ENCODE results near the gene RPL13A. TPM values are rescaled to one million over a fixed set of nuclear protein-coding genes. Genes with fewer than 3 reads are reported as not detected.

The RPL13A gene
- total RNA-seq, 2 donors from 2014 or later: 1,658 to 1,769 TPM

GRCh38 chr19:49496574-49497008, 9.2 kb downstream of the RPL13A start:
- intact Hi-C loops (cut with DNase I): no loop called here
- no peak for DNase-seq (ENCODE audit: low spot score)

- intact Hi-C loops (cut with DNase I): no loop called here
- DNase-seq (ENCODE audit: low spot score): peak; percentile 91
These were observed 9.8 kb downstream of the RPL13A start for GRCh38 chr19:49497047-49497788.

DNA sequence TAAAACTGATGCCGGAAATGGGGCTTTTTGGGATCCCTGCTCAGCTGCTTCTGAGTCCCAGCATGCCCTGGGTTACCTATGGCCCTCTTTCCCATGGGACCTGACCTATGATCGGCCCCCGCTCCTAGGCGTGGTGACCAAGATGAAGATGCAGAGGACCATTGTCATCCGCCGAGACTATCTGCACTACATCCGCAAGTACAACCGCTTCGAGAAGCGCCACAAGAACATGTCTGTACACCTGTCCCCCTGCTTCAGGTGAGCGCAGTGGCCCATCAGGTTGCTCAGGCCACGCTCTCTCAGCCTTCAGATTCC, 10.3 kb downstream of the RPL13A start:
- no peak for DNase-seq (ENCODE audit: low spot score)
- intact Hi-C loops (cut with DNase I): no loop called here

DNA sequence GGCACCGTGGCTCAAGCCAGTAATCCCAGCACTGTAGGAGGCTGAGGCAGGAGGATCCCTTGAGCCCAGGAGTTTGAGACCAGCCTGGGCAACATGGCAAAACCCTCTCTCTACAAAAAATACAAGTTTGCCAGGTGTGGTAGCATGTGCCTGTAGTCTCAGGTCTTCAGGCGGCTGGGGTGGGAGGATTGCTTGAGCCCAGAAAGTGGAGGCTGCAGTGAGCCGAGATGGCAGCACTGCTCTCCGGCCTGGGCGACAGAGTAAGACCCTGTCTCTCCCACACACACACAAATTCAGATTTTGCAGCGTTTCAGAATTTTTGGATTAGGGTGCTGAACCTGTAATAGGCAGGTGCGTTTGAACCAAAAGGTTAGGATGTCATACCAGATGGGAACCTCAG, 11.1 kb downstream of the RPL13A start:
- DNase-seq (ENCODE audit: low spot score): no peak
- intact Hi-C loops (cut with DNase I): no loop called here

DNA sequence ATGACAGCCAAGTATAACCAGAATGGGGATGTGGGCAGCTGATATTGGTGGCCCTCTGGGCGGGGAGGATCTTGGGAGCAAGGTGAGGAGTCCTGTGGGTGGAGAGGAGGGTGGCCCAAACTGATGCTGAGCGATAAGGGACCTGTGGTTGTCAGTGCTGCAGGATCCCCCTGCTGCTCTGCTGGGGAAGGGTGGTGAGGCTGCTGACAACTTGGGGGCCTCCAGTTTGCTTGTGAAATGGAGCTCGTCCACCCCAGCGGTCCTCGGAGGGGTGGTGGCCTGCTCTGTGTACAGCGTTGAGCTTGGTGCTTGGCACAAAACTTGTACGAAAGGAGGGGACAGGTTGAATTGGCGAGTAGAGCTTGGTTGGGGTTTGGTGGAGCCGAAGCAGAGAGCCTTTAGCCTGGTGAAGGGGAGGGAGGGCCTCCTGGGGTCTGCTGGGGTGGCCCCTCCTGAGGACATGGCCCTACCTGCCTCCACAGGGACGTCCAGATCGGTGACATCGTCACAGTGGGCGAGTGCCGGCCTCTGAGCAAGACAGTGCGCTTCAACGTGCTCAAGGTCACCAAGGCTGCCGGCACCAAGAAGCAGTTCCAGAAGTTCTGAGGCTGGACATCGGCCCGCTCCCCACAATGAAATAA, 11.7 kb downstream of the RPL13A start:
- intact Hi-C loops (cut with DNase I): no loop called here
- DNase-seq (ENCODE audit: low spot score): no peak

- intact Hi-C loops (cut with DNase I): no loop called here
- no peak for DNase-seq (ENCODE audit: low spot score)
These were observed 15.6 kb downstream of the RPL13A start for GRCh38 chr19:49502866-49503581.

GRCh38 chr19:49503582-49503962, 16.2 kb downstream of the RPL13A start:
- DNase-seq (ENCODE audit: low spot score): no peak
- intact Hi-C loops (cut with DNase I): no loop called here

- intact Hi-C loops (cut with DNase I): no loop called here
- no peak for DNase-seq (ENCODE audit: low spot score)
These were observed 19.2 kb downstream of the RPL13A start for GRCh38 chr19:49506575-49507105.

GRCh38 chr19:49507803-49508494, 20.5 kb downstream of the RPL13A start:
- intact Hi-C loops (cut with DNase I): no loop called here

GRCh38 chr19:49512970-49513745, 25.8 kb downstream of the RPL13A start:
- DNase-seq (ENCODE audit: low spot score): peak; percentile 87
- intact Hi-C loops (cut with DNase I): loop anchor here in 1 of 2 donors (10.0 kb wide), 1 partner anchor 152 kb away; the partner anchor contains the start of genes BCL2L12 and IRF3

More at GRCh38 chr19:49507803-49508494, 20.5 kb downstream of the RPL13A start:
- DNase-seq (ENCODE audit: low spot score): no peak

DNA sequence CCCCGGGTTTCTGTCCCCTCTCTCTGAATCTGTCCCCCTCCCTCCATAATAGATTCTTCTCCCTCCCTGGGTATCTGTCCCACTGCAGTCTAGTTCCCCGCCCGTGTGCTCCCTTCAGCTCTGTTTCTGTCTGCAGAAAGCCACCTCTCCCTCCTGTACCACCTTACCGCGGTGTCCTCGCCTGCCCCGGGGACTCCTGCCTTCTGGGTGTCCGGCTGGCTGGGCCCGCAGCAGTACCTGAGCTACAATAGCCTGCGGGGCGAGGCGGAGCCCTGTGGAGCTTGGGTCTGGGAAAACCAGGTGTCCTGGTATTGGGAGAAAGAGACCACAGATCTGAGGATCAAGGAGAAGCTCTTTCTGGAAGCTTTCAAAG, 26.3 kb downstream of the RPL13A start:
- DNase-seq (ENCODE audit: low spot score): no peak
- intact Hi-C loops (cut with DNase I): loop anchor here in 1 of 2 donors (10.0 kb wide), 1 partner anchor 151 kb away; the partner anchor contains the start of genes BCL2L12 and IRF3

DNA sequence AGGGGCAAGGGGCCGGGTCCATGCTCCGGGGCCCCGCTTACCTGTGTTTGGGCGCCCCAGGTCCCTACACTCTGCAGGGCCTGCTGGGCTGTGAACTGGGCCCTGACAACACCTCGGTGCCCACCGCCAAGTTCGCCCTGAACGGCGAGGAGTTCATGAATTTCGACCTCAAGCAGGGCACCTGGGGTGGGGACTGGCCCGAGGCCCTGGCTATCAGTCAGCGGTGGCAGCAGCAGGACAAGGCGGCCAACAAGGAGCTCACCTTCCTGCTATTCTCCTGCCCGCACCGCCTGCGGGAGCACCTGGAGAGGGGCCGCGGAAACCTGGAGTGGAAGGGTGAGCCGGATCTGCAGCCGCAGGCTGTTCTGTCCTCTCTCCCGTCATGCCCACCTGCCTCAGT, 26.7 kb downstream of the RPL13A start:
- intact Hi-C loops (cut with DNase I): loop anchor here in 1 of 2 donors (10.0 kb wide), 1 partner anchor 151 kb away; the partner anchor contains the start of genes BCL2L12 and IRF3
- no peak for DNase-seq (ENCODE audit: low spot score)

- DNase-seq (ENCODE audit: low spot score): peak; percentile 86
- intact Hi-C loops (cut with DNase I): loop anchor here in 1 of 2 donors (10.0 kb wide), 1 partner anchor 149 kb away; the partner anchor contains the start of genes BCL2L12 and IRF3
These were observed 28.4 kb downstream of the RPL13A start for GRCh38 chr19:49515767-49516166.

DNA sequence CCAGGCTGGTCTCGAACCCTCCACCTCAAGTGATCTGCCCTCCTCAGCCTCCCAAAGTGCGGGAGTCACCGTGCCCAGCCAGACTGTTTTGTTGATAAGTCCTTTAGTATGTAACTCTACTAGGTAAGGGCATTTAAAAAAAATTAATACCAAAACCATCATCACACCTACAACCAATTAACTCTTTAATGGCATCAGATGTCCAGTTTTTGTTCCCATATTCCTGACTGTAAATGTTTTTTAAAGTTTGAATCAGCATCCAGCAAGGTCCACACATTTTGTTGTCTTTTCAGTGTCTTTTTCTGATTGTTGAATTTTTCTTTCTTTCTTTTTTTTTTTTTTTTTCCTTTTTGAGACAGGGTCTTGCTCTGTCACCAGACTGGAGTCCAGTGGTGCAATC, 30.6 kb downstream of the RPL13A start:
- intact Hi-C loops (cut with DNase I): loop anchor here in 1 of 2 donors (10.0 kb wide), 1 partner anchor 147 kb away; the partner anchor contains the start of genes BCL2L12 and IRF3
- DNase-seq (ENCODE audit: low spot score): no peak

DNA sequence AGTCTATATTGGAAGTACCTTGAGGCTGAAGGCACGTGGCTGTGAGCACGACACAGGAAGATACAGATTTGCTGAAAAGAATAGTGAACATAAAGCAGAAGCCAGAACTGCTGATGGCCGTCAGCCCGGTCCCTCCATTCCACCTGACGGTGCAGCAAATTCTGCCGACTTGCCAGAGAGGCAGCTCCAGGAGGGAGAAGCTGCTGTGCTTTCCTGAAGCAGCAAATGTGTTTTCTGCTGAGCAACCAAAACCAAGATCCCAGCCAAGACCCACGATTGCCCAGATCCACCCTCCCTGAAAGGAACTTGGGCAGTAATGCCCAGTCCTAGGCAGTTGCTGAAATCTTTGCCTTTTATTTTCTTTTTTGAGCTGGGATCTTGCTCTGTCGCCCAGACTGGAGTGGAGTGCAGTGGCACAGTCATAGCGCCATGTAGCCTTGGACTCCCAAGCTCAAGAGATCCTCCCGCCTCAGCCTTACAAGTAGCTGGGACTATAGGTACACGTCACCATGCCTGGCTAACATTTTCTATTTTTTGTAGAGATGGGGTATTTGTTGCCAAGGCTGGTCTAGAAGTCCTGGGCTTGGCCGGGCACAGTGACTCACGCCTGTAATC, 33.4 kb downstream of the RPL13A start:
- no peak for DNase-seq (ENCODE audit: low spot score)
- intact Hi-C loops (cut with DNase I): no loop called here

DNA sequence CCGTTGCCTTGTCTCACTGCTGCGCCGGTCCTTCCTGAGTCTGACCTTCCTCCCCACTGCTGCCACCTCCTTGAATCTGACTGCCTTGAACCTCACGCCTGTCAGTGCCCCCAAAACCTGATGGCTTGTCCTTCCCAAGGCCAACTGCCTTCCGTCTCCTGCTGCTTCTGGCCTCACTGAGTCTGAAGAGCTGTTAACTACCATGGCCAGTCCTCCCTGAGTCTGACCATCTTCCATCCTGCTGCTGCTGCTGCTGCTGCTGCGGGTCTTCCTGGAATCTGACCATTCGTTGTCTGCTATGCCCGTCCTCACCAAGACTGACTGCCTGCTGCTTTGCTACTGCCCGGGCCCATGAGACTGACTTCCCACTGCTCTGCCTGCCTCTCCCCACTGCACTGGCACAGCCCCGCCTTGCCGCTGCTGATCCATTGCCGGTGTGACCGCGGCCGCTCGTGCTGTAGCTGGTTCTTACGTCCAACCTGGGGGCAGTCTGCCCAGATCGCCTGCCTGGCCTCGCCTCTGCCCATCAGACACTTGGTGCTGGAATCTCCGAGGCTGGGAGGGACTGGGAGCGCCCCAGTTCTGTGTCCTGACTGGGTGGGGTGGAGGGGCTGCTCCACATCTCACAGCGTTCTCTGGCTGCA, 37.5 kb downstream of the RPL13A start:
- no peak for DNase-seq (ENCODE audit: low spot score)
- intact Hi-C loops (cut with DNase I): no loop called here

DNA sequence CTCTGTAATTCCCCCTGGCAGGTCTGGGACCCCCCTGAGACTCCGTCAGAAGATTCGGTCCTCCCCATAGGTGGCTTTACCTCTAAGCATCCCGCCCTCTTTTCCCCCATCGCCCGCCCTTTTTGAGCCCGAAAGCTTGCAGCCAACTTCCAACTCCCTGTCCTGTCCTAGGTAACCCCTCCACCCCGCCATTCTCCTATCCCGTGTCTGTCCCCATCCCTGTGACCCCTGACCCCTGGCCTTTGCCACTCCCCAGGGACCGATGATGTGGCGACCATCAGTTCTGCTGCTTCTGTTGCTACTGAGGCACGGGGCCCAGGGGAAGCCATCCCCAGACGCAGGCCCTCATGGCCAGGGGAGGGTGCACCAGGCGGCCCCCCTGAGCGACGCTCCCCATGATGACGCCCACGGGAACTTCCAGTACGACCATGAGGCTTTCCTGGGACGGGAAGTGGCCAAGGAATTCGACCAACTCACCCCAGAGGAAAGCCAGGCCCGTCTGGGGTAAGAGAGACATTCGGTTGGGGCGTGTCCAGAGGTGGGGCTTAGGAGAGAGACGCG, 40.9 kb downstream of the RPL13A start:
- intact Hi-C loops (cut with DNase I): no loop called here
- DNase-seq (ENCODE audit: low spot score): peak; percentile 86
